ENCODE measurements around the gene MAP4K4.

MAP4K4 gene

DNA sequence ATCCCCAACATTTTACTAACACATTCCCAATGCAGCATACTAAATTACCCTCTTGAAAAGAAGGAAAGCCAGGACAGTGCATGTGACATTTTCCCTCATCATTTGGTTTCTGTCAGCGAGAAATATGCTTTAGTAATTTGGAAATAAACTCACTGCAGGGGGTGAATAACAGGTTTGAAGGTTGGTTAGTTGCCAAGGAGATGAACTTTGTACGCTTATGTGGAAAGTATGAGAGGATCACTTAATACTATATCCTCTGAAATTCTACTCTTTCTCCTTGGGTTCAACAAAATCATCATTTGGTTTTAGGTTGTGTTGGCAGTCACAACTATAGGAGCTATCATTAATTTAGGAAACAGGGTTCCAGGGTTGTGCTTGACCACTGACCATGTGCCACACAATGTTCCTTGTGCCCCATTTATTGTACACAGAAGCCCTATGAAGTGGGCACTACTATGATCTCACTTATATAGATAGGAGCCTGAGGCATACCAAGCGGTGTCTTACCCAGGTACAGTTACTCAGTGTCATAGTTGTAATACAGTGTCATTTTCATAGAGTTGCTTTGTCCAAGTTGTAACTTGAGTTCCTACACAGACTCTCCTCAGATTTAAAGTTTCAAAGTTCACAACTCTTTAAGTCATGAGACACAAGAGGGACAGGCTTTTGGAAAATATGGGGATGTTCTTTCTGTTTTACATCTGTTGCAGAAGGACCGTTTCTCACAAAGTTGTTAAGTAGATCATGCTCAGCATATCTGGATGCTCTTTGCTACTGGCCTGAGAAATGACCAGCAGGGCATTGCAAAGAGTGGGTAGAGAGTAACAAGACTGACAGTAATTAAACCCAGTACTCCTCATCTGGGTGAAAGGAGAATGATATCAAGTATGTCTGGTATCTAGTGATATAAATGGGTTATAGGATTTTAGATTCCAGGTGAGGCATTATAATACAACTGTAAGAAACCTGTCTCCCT is 91.8 kb downstream of the MAP4K4 start:
- no peak for DNase-seq (ENCODE audit: low spot score)
- FAIRE-seq, result no peak

DNA sequence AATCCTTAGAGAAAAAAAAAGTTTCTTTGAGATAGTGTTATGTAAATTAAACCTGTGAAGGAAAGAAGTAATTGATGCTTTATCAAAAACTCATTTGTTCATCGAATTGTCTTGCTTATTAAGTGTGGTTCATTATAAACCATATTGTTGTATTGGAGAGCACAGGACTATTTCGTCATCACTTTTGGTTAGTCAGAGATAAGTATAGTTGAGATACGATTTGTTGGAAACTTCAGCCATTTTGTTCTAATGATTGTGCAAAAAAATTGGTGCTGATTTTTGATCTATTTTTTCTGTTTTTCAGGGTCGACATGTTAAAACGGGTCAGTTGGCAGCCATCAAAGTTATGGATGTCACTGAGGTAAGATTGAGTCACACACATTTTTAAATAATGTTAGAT is 92.9 kb downstream of the MAP4K4 start:
- DNase-seq (ENCODE audit: low spot score) (no peak), FAIRE-seq (no peak)

DNA sequence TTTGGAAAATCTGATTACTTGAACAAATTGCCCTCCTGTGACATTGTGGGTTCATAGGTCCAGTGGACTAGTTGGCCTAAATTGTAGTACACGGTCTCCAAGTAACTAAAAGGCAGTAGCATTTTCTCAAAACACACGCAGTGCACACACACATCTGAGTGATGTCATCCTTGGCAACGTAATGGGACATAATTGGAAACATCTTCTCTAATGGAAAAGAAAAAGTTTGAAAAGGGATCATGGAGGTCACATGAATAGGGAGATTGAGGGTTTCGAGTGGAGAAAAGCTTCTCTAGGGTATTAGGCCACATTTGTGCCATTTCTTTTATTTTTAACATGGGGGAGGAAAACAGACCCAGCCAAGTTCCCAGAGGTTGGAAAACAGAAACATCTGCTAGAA is 93.3 kb downstream of the MAP4K4 start:
- FAIRE-seq (no peak), DNase-seq (ENCODE audit: low spot score) (no peak)

DNA sequence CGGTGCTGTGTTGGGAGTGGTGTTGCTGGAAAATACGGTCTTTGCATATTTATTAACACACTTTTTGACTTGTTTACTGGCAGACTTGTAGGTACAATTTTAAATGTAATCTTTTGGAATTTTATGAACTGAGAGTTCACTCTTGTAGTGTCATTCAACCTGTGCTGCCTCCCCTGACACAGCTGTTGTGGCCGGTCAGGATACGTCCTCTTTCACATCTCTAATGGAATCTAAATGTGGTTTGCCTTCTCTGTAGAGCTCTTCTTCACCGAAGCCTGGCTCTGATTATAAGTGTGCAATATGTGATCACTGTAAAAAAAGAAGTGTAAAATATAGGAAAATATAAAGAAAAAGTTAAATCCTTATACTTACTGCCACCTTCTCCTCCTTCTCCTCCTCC is 94.7 kb downstream of the MAP4K4 start:
- DNase-seq (ENCODE audit: low spot score) (no peak), FAIRE-seq (no peak)

DNA sequence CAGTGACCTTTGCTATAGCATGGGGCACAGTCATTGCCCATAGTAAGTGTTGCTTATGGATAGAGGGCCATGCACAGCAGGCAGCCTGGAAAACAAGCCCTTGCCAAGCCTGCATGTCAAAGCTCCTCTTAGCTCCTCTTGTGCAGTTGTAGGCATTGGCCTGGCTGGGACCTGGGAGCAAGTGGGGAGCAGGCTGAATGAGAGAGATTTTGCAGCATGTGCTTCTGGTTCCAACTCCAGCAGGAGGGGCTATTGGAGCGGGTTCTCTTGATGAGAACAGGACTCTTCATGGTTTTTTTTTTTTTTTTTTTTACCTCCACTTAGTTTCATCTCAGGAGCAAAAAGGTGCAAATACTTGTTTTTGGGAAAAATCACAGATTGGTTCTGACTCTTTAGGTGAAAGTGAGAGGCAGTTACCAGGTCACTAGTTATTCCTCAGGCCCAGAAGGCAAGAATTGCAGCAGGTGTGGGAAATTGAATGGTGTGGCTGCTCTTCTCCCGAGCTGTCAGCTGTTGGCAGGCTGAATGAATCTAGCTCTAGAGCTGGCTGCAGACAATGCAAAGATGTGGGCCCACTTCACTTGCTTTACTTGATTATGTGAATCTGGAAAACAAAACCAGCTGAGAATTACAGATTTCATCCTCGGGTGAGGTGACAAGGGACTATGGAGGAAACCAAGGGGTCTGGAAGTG is 95.9 kb downstream of the MAP4K4 start:
- DNase-seq (ENCODE audit: low spot score) (no peak), FAIRE-seq (no peak)

DNA sequence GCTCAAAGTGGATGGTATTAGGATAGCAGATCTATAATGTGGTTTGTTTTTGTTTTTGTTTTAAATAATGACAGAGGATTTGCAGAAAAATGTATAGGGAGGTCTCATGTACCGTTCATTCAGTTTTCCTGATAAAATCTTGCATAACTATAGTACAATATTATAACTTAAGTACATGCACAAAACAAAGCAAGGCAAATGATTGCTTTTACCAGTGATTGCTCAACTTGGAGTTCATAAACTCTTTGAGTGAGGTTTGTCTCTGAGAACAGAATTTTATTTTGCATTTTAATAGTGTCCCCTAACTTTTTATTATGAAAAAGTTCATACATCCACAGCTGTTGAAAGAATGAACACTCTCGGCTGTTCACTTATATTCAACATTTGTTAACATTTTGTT is 96.6 kb downstream of the MAP4K4 start:
- DNase-seq (ENCODE audit: low spot score), result no peak
- no peak for FAIRE-seq

DNA sequence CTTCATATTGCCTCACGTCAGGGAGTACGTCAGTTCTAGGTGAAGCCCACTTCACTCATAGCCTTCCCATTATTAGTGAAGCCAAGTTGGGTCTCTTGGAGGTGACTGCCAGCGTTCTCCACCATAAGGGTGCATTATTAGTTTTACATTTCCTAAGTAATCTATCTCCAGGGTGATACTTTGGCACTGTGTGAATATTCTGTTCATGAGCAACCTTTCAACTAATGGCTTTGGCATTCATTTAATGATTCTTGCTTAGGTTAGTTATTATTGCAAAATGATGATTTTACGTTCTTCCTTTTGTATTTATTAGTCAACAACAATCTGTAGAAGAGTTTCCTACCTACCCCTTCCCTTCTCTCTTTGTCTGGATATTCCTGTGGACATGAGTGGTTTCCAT is 97.5 kb downstream of the MAP4K4 start:
- DNase-seq (ENCODE audit: low spot score) (no peak), FAIRE-seq (no peak)

DNA sequence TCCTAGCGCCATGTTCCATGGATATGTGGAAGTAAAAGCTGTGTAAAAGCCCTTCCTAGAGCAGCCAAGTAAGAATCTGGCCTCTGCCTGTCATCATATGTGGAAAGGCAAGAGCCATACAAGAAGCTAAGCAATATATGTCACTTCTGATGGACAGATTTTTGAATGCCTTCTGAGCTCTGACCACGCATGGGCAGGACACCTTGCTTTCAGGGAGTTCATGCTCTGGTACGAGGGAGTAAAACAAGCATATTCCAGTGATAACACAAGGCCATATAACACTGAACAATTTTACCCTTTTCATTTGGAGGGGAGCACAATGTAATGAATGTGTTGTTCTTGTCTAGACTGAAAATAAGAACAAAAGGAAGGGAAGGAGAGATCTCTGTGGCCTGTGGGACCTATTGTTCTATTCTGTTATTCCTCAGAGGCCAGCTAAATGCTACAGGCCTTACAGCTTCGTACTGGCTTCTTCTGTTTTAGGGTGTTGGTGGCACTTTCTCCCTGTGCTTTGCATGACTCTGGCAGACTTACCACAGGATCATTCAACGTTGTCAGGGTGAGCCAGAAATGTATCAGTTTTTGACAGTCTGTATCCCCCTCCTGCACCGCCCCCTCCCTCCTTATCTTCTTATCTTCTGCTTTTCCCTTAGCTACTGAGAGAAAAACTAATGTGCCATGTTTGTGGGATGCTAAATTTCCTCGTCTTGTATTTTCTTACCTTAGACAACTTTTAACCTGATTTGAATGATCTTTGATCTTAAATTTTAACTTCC is 99.5 kb downstream of the MAP4K4 start:
- FAIRE-seq (no peak), DNase-seq (ENCODE audit: low spot score) (no peak)

DNA sequence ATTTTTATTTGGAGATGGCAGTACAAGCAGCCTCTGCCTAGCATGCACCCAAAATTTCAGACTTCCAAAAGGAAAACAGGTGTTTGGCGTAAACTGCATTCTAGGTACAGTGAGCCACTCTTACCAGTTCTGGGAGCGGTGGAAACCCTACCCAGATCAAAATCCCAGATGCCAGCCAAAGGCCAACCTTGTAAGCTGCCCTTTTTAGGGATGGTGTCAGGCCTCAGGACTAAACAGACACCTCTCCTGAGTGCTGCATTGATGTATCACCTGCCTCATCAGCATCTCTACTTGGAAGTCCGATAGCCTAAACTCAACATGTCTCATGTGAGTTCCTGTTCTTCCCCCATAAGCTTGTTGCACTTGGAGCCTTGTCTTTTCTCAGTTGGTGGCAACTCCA is 104.0 kb downstream of the MAP4K4 start:
- no peak for FAIRE-seq
- DNase-seq (ENCODE audit: low spot score), result no peak

DNA sequence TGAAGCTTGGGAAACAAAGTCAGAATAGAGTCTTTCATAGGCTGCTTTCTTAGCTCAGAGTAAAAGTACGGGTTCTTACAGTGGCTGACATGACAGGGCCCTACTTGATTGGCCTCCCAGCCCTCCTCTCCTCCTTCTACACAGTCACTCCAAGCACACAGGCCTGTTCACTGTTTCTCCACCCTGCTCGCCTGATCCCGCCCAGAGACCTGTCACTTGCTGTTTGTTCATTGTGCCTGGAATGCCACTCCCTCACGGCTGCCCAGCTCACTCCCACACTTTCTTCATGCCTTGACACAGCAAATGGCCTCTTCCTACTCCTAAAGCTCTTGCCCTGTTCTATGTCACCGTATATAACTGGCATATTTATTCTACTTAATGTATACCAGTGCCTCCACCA is 104.8 kb downstream of the MAP4K4 start:
- DNase-seq (ENCODE audit: low spot score), result no peak
- FAIRE-seq, result no peak

DNA sequence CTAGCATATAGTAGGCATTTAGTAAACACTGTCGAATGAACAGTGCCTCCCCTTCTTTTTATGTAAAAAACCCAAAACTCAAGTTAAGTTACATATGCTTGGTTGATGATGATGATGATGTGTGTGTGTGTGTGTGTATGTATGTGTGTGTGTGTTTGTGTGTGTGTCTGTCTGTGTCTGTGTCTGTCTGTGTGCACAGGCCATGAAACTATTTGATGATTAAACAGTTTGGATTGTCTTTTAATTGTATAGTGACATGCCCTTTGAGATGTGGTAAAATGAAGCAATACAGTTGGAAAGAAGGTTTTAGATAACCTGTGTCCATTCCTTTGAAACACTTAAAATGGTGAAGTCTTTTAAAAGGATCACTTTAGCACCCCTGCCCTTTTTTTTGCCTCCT is 105.6 kb downstream of the MAP4K4 start:
- FAIRE-seq (peak; percentile 38), DNase-seq (ENCODE audit: low spot score) (peak; percentile 74)

DNA sequence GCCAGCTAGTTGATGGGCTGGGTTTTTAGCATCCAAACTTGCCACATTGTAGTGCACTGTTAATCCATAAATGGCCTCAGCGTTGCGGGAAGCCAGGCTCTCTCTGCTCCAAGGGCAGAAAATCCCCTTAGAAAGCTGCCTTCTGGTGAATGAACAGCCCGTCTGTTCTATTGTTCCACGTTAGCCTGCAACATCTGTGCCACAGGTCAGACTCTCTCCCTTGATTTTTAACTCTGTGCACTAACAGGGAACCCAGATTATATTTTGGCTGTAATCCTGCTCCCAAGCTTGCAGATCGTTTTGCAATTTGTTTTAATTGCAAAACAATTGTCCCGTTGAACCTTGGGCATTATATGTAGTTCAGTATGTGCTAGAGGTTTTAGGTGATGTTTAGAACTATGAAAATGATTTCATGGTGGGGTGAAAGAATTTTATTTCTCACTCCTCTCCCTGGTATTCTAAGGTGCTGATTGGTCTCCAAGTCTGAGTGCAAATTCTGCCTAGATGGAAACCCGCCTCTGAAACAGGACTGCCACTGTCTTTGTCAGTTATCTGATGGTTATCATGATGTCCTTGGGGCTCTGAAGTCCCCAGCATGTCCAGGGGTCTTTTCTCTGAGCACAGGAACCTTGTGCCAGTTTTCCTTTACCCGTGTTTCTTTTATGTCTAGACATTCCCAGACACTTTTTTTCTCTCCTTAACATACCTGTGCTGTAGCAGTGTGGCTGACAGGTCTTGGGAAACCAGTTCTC is 106.6 kb downstream of the MAP4K4 start:
- FAIRE-seq, result no peak

DNA sequence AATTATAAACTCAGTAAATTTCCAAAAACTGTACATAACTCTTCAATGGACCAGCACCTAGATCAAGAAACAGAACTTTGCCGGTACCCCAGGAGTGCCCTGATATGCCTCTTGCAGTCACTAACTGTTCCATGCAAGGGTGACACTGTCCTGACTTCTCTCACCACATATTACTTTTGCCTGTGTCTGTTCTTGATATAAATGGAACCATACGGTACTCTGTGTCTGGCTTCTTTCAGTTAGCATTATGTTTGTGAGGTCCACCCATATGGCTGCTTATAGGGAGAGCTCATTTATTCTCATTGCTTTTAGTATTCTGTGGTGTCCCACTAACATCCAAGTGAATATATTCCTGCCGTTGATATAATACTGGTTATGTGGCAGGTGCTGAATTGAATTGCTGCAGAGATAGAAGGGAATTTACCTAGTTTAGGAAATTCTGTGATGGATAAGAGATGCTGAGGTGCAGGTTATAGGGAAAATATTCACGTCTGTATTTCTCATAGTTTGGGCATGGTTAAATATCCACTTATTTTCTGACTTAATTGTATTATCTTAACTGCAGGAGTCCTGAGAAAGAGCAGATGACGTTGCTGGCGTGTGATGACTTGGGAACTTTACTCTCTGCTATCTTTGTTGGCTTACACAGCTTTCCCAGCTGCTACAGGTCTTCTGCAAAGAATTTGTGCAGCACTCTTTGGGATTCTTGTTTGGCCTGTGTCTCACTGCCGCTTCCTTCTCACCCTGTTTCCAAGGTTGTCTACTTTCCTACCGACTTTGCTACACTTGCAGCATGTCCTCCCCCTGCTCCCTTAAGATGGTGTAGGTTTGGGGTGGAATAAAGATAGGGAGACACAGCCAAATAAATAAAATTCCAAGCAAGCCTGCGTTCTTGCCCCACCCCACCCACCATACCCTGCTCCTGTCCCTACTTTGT is 107.9 kb downstream of the MAP4K4 start:
- DNase-seq (ENCODE audit: low spot score), result no peak
- FAIRE-seq, result no peak

More for the DNA sequence above, 106.6 kb downstream of the MAP4K4 start:
- DNase-seq (ENCODE audit: low spot score), result no peak

DNA sequence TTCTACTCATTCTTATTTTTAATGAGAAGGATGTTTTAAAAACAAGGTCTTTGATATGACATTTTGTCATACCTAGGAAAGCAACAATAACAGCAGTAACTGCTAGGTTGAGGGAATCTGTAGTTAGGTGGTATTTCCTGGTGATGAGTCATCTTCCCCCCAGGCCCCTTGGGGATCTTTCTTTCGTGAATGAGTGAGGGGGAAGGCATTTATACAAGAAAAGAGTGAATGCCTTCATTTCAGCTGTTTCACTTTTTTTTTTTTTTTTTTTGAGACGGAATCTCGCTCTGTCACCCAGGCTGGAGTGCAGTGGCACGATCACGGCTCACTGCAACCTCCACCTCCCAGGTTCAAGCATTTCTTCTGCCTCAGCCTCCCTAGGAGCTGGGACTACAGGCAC is 108.6 kb downstream of the MAP4K4 start:
- DNase-seq (ENCODE audit: low spot score), result peak; percentile 50
- FAIRE-seq, result peak; percentile 14

DNA sequence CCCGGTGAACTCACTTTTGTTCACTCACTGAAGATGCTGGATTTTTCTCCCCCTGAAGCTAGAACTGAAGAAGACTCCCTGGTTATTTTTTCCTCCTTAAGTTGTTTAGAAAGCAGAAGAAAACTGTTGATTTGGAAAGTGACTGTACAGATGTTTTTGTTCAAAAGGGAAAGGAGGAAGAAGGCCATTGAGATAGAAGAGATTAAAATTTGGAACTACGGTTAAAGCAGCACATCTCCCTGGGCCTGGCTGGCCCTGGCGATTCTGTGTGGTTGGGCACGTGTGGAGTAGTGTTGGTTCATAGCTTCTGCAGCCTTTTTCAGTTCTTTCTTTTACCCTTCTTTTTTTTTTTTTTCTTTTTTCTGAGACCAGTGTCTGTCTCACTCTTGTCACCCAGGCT is 109.2 kb downstream of the MAP4K4 start:
- DNase-seq (ENCODE audit: low spot score) (no peak), FAIRE-seq (no peak)

DNA sequence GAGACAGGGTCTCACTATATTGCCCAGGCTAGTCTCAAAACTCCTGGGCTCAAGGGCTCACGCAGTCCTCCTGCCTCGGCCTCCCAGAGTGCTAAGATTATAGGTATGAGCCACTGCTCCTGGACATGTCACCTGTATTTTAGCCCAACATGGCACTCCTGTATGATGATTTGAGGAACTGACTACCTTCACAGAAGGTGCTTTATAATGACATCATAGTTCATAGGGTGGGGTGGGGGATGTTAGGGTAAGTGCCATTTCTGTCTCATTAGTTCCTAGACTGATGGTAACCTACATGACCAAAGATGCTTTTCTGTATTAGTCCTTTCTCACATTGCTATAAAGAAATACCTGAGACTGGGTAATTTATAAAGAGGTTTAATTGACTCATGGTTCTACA is 109.7 kb downstream of the MAP4K4 start:
- FAIRE-seq (no peak), DNase-seq (ENCODE audit: low spot score) (no peak)

DNA sequence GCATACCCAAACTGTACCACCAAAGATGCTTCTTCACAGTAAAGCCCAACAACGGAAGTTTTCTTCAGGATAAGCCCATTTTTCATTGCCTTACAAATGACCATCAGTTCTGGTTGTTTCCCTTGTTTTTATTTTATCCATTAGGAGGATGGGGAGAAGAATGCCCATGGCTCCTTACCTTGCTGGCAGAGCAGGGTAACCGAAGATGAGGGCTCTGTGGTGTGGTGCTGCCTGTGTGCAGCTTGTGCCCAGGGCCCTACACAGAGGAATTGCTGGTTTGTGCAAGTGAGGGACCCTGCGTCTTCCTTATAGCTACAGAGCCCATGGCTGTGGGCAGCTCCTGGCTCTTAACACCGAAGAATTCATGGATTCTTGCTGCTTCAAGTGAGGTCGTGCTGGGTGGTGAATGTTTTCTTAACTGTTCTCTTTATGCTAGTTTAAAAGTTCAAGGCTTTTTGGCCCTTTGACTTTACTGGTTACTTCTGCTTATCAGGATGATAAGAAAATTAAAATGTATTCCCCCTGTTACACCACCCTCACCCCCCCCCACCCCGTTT is 110.6 kb downstream of the MAP4K4 start:
- no peak for DNase-seq (ENCODE audit: low spot score)
- no peak for FAIRE-seq

DNA sequence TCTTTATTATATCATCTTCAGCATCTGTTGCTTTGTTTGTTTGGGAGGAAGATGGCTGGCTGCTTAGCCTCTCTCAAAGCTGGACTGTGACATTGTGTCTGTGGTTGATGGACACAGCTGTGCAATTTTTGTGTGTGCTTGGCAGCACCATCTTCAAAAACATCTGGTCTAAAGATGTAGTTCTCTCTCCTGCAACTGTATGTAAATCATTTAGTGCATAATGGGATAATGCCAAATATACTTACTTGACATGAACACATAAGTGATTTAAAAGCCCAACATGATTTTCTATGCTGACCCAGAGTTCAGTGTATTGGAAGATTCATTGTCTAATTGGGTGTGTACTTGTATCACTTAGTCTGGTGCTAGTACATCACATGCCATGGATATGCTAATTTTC is 112.2 kb downstream of the MAP4K4 start:
- FAIRE-seq (no peak), DNase-seq (ENCODE audit: low spot score) (no peak)

DNA sequence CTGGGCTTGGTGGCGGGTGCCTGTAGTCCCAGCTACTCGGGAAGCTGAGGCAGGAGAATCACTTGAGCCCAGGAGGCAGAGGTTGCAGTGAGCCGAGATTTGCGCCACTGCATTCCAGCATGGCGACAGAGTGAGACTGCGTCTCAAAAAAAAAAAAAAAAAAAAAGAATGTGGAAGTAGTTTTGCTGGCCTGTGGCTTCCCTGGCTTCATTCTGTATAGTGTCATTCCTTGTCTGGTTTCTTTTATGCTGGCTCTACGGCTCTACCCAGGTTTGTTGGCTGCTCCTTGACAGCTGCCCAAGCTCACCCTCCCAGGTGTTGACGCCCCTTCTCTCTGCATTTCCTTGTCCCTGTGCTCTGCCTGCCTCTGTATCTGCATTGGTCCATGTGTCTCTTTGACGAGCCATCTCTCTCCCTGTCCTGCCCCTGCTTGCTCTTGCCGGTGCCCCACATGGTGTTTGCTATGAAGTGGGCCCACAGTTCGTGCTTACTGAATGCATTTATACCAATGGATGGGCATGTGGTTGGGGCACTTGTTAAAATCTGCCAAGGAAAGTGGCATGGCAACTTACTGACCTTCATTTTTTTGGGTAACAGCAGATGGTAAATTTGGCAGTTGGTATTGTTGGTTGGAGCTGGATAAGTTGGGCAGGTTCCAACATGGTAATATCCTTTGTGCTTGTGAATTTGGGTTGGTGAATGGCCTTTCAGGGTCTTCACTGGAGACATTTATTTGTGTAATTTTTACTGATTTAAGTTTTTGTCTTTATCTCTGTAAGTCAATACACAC is 113.9 kb downstream of the MAP4K4 start:
- no peak for FAIRE-seq

More for the DNA sequence above, 113.9 kb downstream of the MAP4K4 start:
- DNase-seq (ENCODE audit: low spot score), result no peak
